Lower leg skin (tissue), 3 donors: ENCODE data around the gene PDSS2.
"Not testable (repeated sequence)": the region's sequence is repeated elsewhere in the genome, so short reads cannot be mapped to it uniquely, and the experiment has no call there.

Source experiments
- POLR2A ChIP-seq, 2 donors: fragments of 450-650 bp; IDR thresholded peaks; one replicate each; pipeline ENCODE4 v1.6.1; 2016 to 2017; ENCODE audit warnings: antibody characterized with exemption in 2 of 2, mild to moderate bottlenecking in 1 of 2, moderate library complexity in 1 of 2
- TF ChIP-seq, protein P1 (sequence below), 3 donors: fragments of 450-650 bp; IDR thresholded peaks; one replicate each; pipeline ENCODE4 v1.5.1; 2016; ENCODE audit warnings: antibody characterized with exemption in 3 of 3, mild to moderate bottlenecking in 3 of 3, moderate library complexity in 2 of 3

DNA sequence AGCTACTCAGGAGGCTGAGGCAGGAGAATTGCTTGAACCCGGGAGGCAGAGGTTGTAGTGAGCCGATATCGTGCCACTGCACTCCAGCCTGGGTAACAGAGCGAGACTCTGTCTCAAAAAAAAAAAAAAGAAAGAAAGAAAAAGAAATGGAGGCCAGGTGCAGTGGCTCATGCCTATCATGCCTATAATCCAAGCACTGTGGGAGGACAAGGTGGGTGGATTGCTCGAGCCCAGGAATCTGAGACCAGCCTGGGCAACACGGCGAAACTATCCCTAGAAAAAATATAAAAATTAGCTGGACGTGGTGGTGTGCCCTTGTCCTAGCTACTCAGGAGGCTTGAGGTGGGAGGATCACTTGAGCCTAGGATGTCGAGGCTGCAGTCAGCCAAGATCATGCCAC, 170.1 kb downstream of the PDSS2 start:
- TF ChIP-seq, protein P1, sequence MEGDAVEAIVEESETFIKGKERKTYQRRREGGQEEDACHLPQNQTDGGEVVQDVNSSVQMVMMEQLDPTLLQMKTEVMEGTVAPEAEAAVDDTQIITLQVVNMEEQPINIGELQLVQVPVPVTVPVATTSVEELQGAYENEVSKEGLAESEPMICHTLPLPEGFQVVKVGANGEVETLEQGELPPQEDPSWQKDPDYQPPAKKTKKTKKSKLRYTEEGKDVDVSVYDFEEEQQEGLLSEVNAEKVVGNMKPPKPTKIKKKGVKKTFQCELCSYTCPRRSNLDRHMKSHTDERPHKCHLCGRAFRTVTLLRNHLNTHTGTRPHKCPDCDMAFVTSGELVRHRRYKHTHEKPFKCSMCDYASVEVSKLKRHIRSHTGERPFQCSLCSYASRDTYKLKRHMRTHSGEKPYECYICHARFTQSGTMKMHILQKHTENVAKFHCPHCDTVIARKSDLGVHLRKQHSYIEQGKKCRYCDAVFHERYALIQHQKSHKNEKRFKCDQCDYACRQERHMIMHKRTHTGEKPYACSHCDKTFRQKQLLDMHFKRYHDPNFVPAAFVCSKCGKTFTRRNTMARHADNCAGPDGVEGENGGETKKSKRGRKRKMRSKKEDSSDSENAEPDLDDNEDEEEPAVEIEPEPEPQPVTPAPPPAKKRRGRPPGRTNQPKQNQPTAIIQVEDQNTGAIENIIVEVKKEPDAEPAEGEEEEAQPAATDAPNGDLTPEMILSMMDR (IDR thresholded peaks at IDR 0.05): not testable (repeated sequence)
- TF ChIP-seq POLR2A (IDR thresholded peaks at IDR 0.05): not testable (repeated sequence)
